Smooth muscle cell (in vitro differentiated cells): Measurements from ENCODE around the gene PRKN. TPM values are rescaled to one million over a fixed set of nuclear protein-coding genes. Genes with fewer than 3 reads are reported as not detected.

Source experiments
- DNase-seq: peaks from one replicate; lab custom pipeline; 2025; ENCODE audit not compliant: unreplicated experiment; lab: John Stamatoyannopoulos, UW
- H2AFZ ChIP-seq: fragments of 200-600 bp; sonication (generic); 2 replicates; pipeline ENCODE4 v1.6.0; 2016; ENCODE audit warnings: antibody characterized with exemption, low read depth, mild to moderate bottlenecking
- H3F3A ChIP-seq: fragments of 200-600 bp; sonication (generic); 2 replicates; pipeline ENCODE4 v1.6.0; 2017; ENCODE audit warnings: antibody characterized with exemption, low read depth
- H3K27ac ChIP-seq: fragments of 200-600 bp; sonication (generic); 2 replicates; pipeline ENCODE4 v1.5.1; 2016; ENCODE audit warnings: low read depth, mild to moderate bottlenecking
- H3K27me3 ChIP-seq: fragments of 200-600 bp; sonication (generic); 2 replicates; pipeline ENCODE4 v1.6.1; 2016; ENCODE audit warnings: low read depth, mild to moderate bottlenecking
- H3K36me3 ChIP-seq: fragments of 200-600 bp; sonication (generic); 2 replicates; pipeline ENCODE4 v1.5.1; 2016; ENCODE audit warnings: low read depth
- H3K4me1 ChIP-seq: fragments of 200-600 bp; sonication (generic); 2 replicates; pipeline ENCODE4 v1.5.1; 2016; ENCODE audit warnings: low read depth
- H3K4me2 ChIP-seq: fragments of 200-600 bp; sonication (generic); 2 replicates; pipeline ENCODE4 v1.6.0; 2016; ENCODE audit warnings: mild to moderate bottlenecking
- H3K4me3 ChIP-seq: fragments of 200-600 bp; sonication (generic); 2 replicates; pipeline ENCODE4 v1.5.1; 2016; ENCODE audit warnings: mild to moderate bottlenecking
- H3K79me2 ChIP-seq: fragments of 200-600 bp; sonication (generic); 2 replicates; pipeline ENCODE4 v1.6.0; 2016; ENCODE audit warnings: low read depth, mild to moderate bottlenecking
- H3K9ac ChIP-seq: fragments of 200-600 bp; sonication (generic); 2 replicates; pipeline ENCODE4 v1.6.0; 2016; ENCODE audit warnings: low read depth
- H3K9me3 ChIP-seq: fragments of 200-600 bp; sonication (generic); replicated peaks from 2 replicates; pipeline ENCODE4 v1.5.1; 2016; ENCODE audit warnings: low read depth
- H4K20me1 ChIP-seq: fragments of 200-600 bp; sonication (generic); 2 replicates; pipeline ENCODE4 v1.6.0; 2016; ENCODE audit warnings: low read depth
- WGBS: methylation state at CpG from one replicate; pipeline ENCODE4 v1.1.7; 2016; ENCODE audit warnings: low lambda C conversion rate; 5-methylcytosine and 5-hydroxymethylcytosine counted together
- polyA plus RNA-seq: library from polyadenylated mRNA; unstranded; fragments of >200 nt; fragmentation: Nextera tagmentation; extraction: Ambion mirVana; gene quantifications from 2 replicates; pipeline ENCODE4 v1.2.1, GENCODE V29; 2016
- total RNA-seq: library from RNA; depleted of rRNA; stranded (reverse); fragments of >200 nt; gene quantifications from 2 replicates; pipeline ENCODE4 v1.2.3, GENCODE V29; 2014
- TF ChIP-seq, protein P1 (sequence below): fragments of 200-600 bp; sonication (generic); IDR thresholded peaks from 2 replicates; pipeline ENCODE4 v1.5.1; 2017; ENCODE audit warnings: borderline replicate concordance, mild to moderate bottlenecking, antibody characterized with exemption; ENCODE audit not compliant: insufficient read depth, poor library complexity, severe bottlenecking

The PRKN gene
- total and polyA plus RNA-seq, 2 experiments from 2014 or later, result 0.81 to 5.1 TPM

DNA sequence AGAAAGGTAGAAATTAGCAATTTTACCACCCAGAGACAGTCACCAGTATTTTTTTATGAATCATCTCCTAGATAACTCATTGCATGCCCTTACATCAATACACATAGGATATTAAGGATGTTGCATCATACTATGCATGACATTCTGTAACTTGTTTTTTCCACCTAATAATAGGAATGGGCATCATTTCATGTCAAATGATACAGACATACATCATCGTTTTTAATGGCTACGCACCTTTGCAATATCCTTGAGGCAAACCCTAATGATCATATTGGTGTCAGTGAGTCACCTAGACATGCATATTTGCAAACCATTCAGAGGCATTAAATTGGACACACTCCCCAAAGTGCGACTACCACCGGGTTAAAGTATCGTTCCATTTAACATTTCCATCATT lies 1144.0 kb downstream of the PRKN start:
- Histone ChIP-seq H3K9me3 (no peaks in the 10 kb centered on the region), H3K27ac (no peak overlapping the region), H3K9ac (no peak overlapping the region), H3K79me2 (no peaks in the 10 kb centered on the region), H3F3A (no peaks in the 10 kb centered on the region), H3K27me3 (peaks cover 20% of the 10 kb centered on the region), H3K4me3 (no peak overlapping the region), H2AFZ (no peak overlapping the region), H3K4me1 (no peaks in the 10 kb centered on the region), H3K4me2 (no peak overlapping the region), H3K36me3 (no peaks in the 10 kb centered on the region), H4K20me1 (no peaks in the 10 kb centered on the region)
- TF ChIP-seq, protein P1, sequence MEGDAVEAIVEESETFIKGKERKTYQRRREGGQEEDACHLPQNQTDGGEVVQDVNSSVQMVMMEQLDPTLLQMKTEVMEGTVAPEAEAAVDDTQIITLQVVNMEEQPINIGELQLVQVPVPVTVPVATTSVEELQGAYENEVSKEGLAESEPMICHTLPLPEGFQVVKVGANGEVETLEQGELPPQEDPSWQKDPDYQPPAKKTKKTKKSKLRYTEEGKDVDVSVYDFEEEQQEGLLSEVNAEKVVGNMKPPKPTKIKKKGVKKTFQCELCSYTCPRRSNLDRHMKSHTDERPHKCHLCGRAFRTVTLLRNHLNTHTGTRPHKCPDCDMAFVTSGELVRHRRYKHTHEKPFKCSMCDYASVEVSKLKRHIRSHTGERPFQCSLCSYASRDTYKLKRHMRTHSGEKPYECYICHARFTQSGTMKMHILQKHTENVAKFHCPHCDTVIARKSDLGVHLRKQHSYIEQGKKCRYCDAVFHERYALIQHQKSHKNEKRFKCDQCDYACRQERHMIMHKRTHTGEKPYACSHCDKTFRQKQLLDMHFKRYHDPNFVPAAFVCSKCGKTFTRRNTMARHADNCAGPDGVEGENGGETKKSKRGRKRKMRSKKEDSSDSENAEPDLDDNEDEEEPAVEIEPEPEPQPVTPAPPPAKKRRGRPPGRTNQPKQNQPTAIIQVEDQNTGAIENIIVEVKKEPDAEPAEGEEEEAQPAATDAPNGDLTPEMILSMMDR, result no peak
- DNase-seq, result no peak
- WGBS, result 89% methylated on average over 5 of the region's 5 CpGs

DNA sequence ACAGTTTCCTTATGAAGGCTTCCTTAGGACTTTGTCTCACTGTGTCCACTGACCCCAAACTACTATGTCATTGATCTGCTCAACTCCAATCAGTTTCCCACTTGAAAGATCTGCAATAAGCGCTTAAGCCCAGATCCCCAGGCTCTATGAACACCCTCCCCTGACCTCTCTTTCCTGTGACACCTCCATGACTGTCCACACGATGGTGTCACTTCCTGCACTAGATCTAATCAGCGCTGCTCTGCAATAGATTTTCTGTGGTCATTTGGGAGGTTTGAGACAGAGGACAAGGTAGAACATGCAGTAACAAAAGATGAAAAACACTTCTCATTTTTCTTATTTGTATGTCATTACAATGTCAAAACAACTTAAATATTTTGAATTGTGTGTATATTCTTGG lies 1149.1 kb downstream of the PRKN start:
- no peaks in the 10 kb centered on the region for H3K36me3 ChIP-seq
- no peak overlapping the region for H3K4me3 ChIP-seq
- H3K9ac ChIP-seq, result no peak overlapping the region
- TF ChIP-seq, protein P1, result no peak
- 63% methylated on average over 3 of the region's 3 CpGs for whole genome bisulfite sequencing
- H3K4me2 ChIP-seq, result no peak overlapping the region
- no peaks in the 10 kb centered on the region for H3K27me3 ChIP-seq
- H2AFZ ChIP-seq, result no peak overlapping the region
- H3K4me1 ChIP-seq, result peaks cover 10% of the 10 kb centered on the region
- no peaks in the 10 kb centered on the region for H3F3A ChIP-seq
- H3K27ac ChIP-seq, result no peak overlapping the region
- no peaks in the 10 kb centered on the region for H3K9me3 ChIP-seq
- H4K20me1 ChIP-seq, result no peaks in the 10 kb centered on the region
- no peaks in the 10 kb centered on the region for H3K79me2 ChIP-seq
- DNase-seq, result no peak

DNA sequence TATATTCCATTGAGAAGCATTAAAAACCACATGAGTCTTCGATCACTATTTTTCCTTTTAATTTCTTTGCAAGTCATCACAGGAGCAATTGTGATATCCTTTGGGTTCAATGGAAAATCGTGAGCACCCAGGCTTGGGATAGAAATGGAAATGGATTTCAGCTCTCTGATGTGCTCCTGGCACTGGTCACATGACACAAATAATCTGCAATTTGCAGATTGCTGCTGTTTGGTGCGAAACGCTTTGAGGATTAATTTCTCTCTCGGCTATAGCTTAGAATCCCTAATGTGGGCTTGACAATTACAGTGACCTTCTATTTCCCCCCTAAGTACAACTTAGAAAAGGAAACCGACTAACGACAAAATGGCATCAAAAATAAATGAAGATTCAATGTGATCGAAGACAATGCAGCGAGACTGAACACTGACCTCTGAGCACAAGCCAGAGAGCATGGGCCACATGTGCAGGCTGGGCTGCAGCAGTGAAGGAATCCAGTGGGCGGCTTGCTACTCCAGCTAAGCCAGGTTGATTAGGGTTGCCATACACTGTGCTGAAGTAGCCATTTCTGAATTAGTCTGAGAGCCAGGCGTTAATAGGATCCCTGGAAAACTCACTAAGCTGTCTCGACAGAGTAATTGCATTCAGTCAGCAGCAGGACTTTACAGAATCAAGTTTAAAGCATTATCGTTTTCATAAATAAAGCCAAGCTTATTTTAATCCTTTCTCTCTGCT lies 1151.9 kb downstream of the PRKN start:
- 59% methylated on average over 13 of the region's 13 CpGs for WGBS
- H4K20me1 ChIP-seq, result no peaks in the 10 kb centered on the region
- peak overlapping the region; percentile 28 for H3K4me2 ChIP-seq

More for the DNA sequence above, 1151.9 kb downstream of the PRKN start:
- H3K79me2 ChIP-seq, result no peaks in the 10 kb centered on the region
- TF ChIP-seq, protein P1, result no peak
- H3K9me3 ChIP-seq, result no peaks in the 10 kb centered on the region
- no peaks in the 10 kb centered on the region for H3K27me3 ChIP-seq
- no peaks in the 10 kb centered on the region for H3F3A ChIP-seq
- H3K4me3 ChIP-seq, result no peak overlapping the region
- DNase-seq, result no peak
- H2AFZ ChIP-seq, result no peak overlapping the region
- no peaks in the 10 kb centered on the region for H3K36me3 ChIP-seq
- no peak overlapping the region for H3K9ac ChIP-seq
- peaks cover 10% of the 10 kb centered on the region for H3K4me1 ChIP-seq
- no peak overlapping the region for H3K27ac ChIP-seq
